MG63 (cell line): ENCODE results near the gene ATG16L1. TPM values are rescaled to one million over a fixed set of nuclear protein-coding genes. Genes with fewer than 3 reads are reported as not detected.

ENCODE experiments used
- DNase-seq: peaks from one replicate; pipeline ENCODE4 v3.0.0-alpha.2; 2020
- H3K27me3 ChIP-seq: fragments of 250-450 bp; sonication (Bioruptor Pico); 2 replicates; pipeline ENCODE4 v1.5.1; 2020; ENCODE audit warnings: mild to moderate bottlenecking, moderate library complexity
- H3K36me3 ChIP-seq: fragments of 250-450 bp; sonication (Bioruptor Pico); 2 replicates; pipeline ENCODE4 v1.5.1; 2020; ENCODE audit warnings: mild to moderate bottlenecking, moderate library complexity
- H3K4me3 ChIP-seq: fragments of 250-450 bp; sonication (Bioruptor Pico); 2 replicates; pipeline ENCODE4 v1.5.1; 2020; ENCODE audit warnings: mild to moderate bottlenecking, moderate library complexity
- H3K9me3 ChIP-seq: fragments of 250-450 bp; sonication (Bioruptor Pico); 2 replicates; pipeline ENCODE4 v1.5.1; 2020; ENCODE audit warnings: mild to moderate bottlenecking, moderate library complexity
- total RNA-seq: library from RNA; depleted of rRNA; stranded (reverse); fragments of >200 nt; shearing (Covaris generic); gene quantifications from 2 replicates; pipeline ENCODE4 v1.2.3, GENCODE V29; 2014; ENCODE audit warnings: low replicate concordance

The ATG16L1 gene
- total RNA-seq, 1 experiment from 2014 or later, result 33.2 TPM

GRCh38 chr2:233244818-233245217 lies 6.7 kb upstream of the ATG16L1 start:
- H3K27me3 ChIP-seq, result no peaks in the 10 kb centered on the region
- no peaks in the 10 kb centered on the region for H3K9me3 ChIP-seq
- no peak for DNase-seq
- no peak overlapping the region for H3K4me3 ChIP-seq
- H3K36me3 ChIP-seq, result no peaks in the 10 kb centered on the region

GRCh38 chr2:233245406-233245805 lies 6.1 kb upstream of the ATG16L1 start:
- no peaks in the 10 kb centered on the region for H3K27me3 ChIP-seq
- no peak for DNase-seq
- no peaks in the 10 kb centered on the region for H3K36me3 ChIP-seq
- no peaks in the 10 kb centered on the region for H3K9me3 ChIP-seq
- H3K4me3 ChIP-seq, result no peak overlapping the region

DNA sequence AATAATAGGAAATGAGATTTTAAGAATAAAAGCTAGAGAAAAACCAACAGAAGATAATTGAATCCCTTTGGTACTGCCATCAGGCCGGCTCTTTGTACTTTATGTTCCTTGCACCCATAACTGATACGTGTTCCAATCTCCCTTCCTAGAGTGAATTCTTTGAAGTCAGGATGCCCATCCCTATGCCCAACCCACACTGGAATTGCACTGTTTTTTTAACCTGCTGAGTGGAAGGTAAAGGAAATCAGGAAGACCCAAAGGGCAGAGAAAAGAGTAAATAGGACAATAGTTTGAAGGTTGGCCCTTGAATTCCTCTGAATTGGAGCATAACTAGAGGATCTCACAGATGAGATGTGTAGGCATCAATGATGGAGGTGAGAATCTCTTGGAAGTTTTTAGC lies 4.4 kb upstream of the ATG16L1 start:
- no peak for DNase-seq
- H3K36me3 ChIP-seq, result no peaks in the 10 kb centered on the region
- H3K9me3 ChIP-seq, result no peaks in the 10 kb centered on the region
- H3K4me3 ChIP-seq, result no peak overlapping the region
- no peaks in the 10 kb centered on the region for H3K27me3 ChIP-seq

DNA sequence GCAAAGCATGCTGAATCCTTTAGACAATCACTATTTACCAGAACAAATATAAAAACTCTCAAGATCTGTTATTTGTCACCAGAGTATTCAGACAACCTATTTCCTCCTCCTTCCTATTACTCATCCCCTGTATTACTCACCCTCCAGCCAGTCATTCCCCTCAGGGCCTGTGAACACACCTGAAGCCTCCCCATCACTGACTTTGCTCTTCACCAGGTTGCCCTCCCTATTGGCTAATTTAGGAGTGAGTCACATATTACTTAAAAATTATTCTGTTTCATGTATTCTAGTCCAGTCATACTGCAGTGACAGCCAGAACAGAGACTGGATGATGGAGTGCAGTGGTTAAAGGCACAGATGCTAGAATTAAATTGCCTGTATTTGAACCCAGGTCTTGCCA lies 3.7 kb upstream of the ATG16L1 start:
- Histone ChIP-seq H3K36me3 (no peaks in the 10 kb centered on the region), H3K4me3 (no peak overlapping the region), H3K27me3 (no peaks in the 10 kb centered on the region), H3K9me3 (no peaks in the 10 kb centered on the region)
- DNase-seq, result peak; percentile 17

GRCh38 chr2:233248999-233249398 lies 2.5 kb upstream of the ATG16L1 start:
- Histone ChIP-seq H3K9me3 (no peaks in the 10 kb centered on the region), H3K4me3 (no peak overlapping the region), H3K36me3 (peaks cover 6% of the 10 kb centered on the region), H3K27me3 (no peaks in the 10 kb centered on the region)
- no peak for DNase-seq

DNA sequence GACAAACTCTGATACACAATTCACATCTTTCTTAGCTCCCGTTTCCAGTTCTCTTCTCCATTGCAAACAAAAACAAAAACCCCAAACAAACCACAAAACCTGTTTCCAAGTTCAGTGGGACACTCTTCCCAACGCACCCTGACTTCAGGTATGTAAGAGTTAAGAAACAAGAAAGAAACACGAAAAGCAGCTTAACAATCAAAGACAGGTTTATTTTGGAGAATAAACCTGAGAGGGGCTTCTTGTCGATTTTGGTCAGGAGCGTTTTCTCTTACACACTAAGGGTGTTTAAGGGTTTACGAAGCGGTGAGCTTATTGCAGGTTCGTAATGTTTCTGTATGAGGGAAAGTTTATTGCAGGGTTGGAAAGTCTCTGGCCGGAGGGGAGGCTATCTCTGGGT lies 905 bp upstream of the ATG16L1 start:
- Histone ChIP-seq H3K9me3 (no peaks in the 10 kb centered on the region), H3K27me3 (no peaks in the 10 kb centered on the region), H3K4me3 (no peak overlapping the region), H3K36me3 (peaks cover 20% of the 10 kb centered on the region)
- DNase-seq, result no peak

DNA sequence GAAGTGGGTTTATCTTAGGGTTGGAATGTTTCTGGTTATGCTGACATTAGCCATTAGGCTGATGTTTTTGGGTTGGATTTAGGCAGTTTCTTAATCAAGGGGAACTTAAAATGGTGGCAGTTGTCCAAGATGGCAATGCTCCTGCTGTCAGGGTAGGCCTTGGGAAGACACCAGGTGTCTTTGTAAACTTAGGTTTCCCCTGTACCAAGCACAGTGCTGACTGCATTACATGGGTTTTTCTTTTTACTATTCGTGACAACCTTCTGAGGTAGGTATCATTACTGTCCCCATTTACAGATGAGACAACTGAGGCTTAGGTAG lies 528 bp upstream of the ATG16L1 start:
- H3K27me3 ChIP-seq, result no peaks in the 10 kb centered on the region
- no peaks in the 10 kb centered on the region for H3K9me3 ChIP-seq
- peaks cover 24% of the 10 kb centered on the region for H3K36me3 ChIP-seq
- DNase-seq, result no peak
- peak overlapping the region; percentile 99 for H3K4me3 ChIP-seq

DNA sequence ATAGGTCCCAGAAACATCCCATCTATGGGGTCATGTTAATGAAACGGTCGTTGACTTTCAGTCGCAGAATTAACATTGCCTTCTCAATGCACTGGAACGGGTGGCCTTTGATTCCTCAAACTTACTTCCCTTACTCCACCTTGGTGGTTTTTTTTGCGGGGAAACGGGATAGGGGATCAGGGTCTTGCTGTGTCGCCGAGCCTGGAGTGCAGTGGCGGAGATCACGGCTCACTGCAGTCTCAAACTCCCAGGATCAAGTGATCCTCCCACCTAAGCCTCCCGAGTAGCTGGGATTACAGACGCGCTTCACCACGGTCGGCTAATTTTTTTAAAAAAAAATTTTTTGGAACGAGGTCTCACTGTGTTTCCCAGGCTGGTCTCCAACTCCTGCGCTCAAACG lies 754 bp downstream of the ATG16L1 start:
- no peaks in the 10 kb centered on the region for H3K9me3 ChIP-seq
- H3K36me3 ChIP-seq, result peaks cover 34% of the 10 kb centered on the region
- peak overlapping the region; percentile 99 for H3K4me3 ChIP-seq
- no peak for DNase-seq
- no peaks in the 10 kb centered on the region for H3K27me3 ChIP-seq

DNA sequence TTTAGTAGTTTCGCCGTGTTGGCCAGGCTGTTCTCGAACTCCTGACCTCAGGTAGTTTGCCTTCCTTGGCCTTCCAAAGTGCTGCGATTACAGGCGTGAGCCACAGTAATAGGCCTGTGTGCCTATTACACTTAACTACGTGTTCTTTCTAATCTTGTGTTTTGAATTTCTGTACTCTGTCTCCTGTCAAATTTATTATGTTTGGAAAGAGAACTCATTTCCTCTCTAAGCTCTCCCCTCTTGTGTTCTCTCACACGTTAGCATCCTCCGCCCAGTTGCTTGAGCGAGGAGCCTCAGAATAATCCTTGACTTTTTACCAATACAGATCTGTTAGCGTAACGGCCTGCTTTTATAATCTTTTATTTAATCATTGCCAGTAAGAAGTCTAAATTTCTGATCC lies 3.7 kb downstream of the ATG16L1 start:
- Histone ChIP-seq H3K27me3 (no peaks in the 10 kb centered on the region), H3K9me3 (no peaks in the 10 kb centered on the region), H3K4me3 (no peak overlapping the region), H3K36me3 (peaks cover 56% of the 10 kb centered on the region)
- no peak for DNase-seq

DNA sequence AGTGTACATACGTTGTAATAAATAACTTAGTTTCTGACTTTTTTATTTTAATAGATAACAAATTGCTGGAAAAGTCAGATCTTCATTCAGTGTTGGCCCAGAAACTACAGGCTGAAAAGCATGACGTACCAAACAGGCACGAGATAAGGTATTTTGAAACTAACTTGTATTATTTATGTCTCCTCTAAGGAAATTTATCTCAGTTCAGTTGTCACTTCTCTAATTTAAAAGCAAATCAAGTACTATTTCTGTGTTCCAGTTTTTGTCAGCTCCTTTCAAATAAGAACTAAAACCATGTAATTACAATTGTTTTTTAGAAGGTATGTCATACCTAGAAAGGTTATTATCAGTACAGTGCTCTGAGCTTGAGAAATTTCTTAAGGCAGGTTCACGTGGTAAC lies 4.6 kb downstream of the ATG16L1 start:
- DNase-seq, result no peak
- Histone ChIP-seq H3K27me3 (no peaks in the 10 kb centered on the region), H3K4me3 (no peak overlapping the region), H3K9me3 (no peaks in the 10 kb centered on the region), H3K36me3 (peaks cover 65% of the 10 kb centered on the region)

DNA sequence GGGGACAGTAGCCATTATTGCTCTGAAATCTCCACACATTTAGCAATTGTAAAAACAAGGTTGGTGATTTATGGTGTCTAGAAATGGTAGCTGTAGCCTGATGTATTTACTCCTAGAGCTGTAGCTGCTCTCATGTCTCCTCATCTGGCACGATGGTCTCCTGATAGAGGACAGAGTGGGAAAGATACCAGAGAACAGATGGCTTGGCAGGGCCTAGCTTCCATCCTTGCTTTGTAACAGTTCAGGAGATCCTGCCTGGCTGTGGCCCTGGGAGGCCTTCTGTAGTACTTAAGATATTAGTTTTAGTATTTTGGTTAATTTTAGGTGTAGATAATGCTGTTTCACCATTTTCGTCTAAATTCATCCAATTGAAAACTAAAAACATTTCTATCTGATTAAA lies 6.7 kb downstream of the ATG16L1 start:
- Histone ChIP-seq H3K4me3 (no peak overlapping the region), H3K27me3 (no peaks in the 10 kb centered on the region), H3K36me3 (peaks cover 86% of the 10 kb centered on the region), H3K9me3 (no peaks in the 10 kb centered on the region)
- DNase-seq, result no peak

- Histone ChIP-seq H3K9me3 (no peaks in the 10 kb centered on the region), H3K36me3 (peaks cover 88% of the 10 kb centered on the region), H3K4me3 (no peak overlapping the region), H3K27me3 (no peaks in the 10 kb centered on the region)
- no peak for DNase-seq
Measured at GRCh38 chr2:233259730-233260129, 8.3 kb downstream of the ATG16L1 start.

GRCh38 chr2:233260661-233261060 lies 9.2 kb downstream of the ATG16L1 start:
- no peak for DNase-seq
- H3K36me3 ChIP-seq, result peaks cover 90% of the 10 kb centered on the region

GRCh38 chr2:233261819-233262555 lies 10.5 kb downstream of the ATG16L1 start:
- no peak for DNase-seq
- peaks cover 91% of the 10 kb centered on the region for H3K36me3 ChIP-seq
- no peak overlapping the region for H3K4me3 ChIP-seq
- H3K27me3 ChIP-seq, result no peaks in the 10 kb centered on the region
- no peaks in the 10 kb centered on the region for H3K9me3 ChIP-seq

More at GRCh38 chr2:233260661-233261060, 9.2 kb downstream of the ATG16L1 start:
- no peaks in the 10 kb centered on the region for H3K27me3 ChIP-seq
- H3K4me3 ChIP-seq, result no peak overlapping the region
- no peaks in the 10 kb centered on the region for H3K9me3 ChIP-seq

DNA sequence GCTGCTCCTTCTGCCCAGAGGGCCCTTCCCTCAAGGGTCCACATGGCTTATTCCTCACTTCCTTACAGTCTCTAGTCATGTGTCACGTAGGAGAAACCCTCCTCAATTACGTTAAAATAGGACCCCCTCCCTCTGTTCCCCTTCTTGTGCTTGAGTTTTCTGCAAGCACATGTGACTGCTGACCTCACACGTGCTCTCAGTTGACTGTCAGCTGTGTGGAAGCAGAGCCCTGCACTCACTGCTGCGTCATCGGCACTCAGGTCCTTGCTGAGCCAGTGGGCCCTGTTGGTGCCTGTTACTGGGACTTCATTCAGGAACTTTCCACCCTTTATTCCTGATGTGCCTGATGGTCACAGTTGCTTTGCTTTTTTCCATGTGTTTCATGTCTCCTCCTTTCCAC lies 11.1 kb downstream of the ATG16L1 start:
- Histone ChIP-seq H3K4me3 (no peak overlapping the region), H3K27me3 (no peaks in the 10 kb centered on the region), H3K36me3 (peaks cover 88% of the 10 kb centered on the region), H3K9me3 (no peaks in the 10 kb centered on the region)
- DNase-seq, result no peak

DNA sequence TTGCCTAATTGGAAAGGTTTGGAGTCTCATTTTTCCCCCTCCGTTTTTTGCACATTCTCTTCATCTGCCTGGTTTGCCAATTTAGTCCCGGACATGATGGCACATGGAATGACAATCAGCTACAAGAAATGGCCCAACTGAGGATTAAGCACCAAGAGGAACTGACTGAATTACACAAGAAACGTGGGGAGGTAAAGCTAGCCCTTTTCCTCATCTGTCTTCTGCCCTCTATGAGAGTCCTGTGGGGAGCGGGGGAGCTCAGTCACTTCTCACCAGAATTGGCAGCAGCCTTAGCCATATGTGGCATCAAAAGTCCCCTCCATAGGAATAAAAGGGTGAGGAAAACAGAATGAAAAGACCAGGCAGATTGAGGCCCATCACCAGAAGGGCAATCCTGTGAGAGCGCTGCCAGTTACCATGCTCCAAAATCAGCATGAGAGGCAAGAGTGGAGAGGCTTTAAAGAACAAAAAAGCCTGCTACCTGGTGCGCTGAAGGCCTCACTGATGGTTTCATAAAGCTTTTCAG lies 11.6 kb downstream of the ATG16L1 start:
- H3K36me3 ChIP-seq, result peaks cover 86% of the 10 kb centered on the region
- H3K9me3 ChIP-seq, result no peaks in the 10 kb centered on the region
- DNase-seq, result no peak
- no peak overlapping the region for H3K4me3 ChIP-seq
- no peaks in the 10 kb centered on the region for H3K27me3 ChIP-seq

DNA sequence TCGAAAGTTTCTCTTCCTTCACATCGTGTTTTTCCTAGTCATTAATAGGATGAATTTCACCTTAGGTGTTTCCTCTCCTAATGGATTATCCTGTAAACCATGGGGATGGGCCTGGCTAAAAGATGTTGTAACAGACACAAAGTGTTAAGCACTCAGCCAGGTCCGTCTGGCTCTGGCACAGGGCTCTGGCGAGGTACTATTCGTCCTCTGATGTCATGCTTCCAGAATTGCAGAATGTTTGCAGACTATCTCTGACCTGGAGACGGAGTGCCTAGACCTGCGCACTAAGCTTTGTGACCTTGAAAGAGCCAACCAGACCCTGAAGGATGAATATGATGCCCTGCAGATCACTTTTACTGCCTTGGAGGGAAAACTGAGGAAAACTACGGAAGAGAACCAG lies 13.2 kb downstream of the ATG16L1 start:
- H3K4me3 ChIP-seq, result no peak overlapping the region
- H3K9me3 ChIP-seq, result no peaks in the 10 kb centered on the region
- H3K36me3 ChIP-seq, result peaks cover 87% of the 10 kb centered on the region
- H3K27me3 ChIP-seq, result no peaks in the 10 kb centered on the region
- no peak for DNase-seq

DNA sequence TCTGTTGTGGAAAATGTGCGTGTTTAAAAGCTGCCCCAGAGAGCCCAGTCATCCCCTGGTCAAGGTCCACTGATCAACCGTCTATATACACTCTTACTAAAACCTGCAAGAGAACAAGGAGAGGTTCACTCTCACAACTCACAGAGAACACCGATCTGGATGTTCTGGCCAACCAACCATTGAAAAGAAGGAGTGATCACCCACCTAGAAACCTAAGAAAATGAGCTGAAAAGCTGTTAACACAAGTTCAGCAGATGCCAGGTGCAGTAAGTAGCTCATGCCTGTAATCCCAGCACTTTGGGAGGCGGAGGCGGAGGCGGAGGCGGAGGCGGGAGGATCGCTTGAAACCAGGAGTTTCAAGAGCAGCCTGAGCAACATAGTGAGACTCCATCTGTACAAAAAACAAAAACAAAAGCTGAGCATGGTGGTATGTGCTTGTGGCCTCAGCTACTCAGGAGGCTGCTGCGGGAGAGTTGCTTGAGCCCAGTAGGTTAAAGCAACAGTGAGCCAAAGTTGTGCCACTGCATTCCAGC lies 14.5 kb downstream of the ATG16L1 start:
- Histone ChIP-seq H3K9me3 (no peaks in the 10 kb centered on the region), H3K27me3 (no peaks in the 10 kb centered on the region), H3K36me3 (peaks cover 81% of the 10 kb centered on the region), H3K4me3 (no peak overlapping the region)
- no peak for DNase-seq
